ENCODE data around the gene ZDHHC1.
A peak's percentile ranks its signal among the peaks of the same experiment; 100 is the strongest.

ZDHHC1 gene

DNA sequence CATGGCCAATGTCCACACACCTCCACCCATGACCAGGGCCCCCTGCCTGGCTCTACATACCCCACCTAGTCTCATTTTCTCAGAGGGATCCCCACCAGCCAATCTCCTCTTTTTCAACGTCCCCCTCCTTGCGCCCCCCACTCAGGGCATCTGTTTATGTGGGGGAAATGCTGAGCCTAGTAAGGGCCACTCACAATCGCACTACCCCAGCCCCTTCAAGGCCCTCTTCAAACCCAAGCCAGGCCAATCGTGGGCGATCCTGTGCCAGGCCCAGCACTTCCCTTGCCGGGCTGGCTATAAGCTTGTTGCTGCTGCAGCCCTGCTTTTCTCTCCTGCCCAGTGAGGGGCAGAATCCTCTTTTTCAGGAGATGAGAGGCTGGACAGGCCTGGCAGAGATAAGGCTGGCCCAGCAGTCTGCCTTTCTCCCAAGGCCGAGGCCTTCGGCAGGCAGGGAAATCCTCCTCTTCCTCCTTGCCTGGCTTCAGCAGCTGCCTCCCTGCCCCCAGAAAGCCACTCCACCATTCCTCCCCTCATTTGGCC lies 30.8 kb upstream of the ZDHHC1 start:
- DNase-seq = no peak

DNA sequence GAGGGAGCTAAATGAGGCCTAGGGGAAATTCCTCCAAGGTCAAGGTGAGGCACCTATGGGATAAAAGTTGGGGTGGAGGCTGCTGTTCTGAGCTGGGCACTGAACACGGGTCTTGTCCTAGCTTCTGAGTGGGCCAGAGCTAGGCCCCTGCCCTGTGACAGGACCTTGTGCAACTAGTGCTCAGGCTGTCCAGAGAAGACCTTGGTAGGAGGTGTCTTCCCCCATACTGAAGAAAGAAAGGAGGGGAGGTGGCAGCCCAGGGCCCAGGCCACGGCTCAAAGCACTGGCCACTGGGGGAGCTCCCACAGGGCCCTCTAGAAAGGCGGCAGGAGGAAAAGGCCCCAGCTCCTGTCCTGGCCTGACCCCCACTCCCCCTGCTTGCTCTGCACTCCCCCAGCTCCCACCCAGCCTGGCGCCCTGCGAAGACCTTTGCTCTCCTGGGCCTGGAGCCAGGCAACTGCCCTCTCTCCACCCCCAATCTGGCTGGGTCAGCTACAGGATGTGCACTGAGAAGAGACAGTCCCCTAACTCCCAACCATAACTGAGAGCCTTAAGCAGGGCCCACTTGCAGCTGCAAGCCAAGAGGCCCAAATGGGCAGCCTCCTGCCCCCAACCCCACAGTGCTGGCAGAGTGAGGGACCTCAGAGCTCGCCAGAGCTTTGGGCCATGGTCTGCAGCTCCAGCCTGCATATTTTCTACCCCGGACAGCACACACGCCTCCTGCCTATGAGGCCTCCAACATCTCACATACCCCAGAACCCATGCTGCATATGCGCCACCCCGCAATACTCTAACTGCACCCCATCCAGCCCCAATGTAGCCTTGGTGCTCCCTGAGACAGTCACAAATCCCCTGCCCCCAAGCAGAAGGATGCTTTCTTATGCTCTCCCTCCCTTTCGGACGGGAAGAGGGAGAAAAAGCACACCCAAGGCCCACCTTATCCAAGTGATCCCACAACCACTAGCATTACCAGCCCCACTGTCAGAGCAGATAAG lies 29.9 kb upstream of the ZDHHC1 start:
- no peak for DNase-seq

DNA sequence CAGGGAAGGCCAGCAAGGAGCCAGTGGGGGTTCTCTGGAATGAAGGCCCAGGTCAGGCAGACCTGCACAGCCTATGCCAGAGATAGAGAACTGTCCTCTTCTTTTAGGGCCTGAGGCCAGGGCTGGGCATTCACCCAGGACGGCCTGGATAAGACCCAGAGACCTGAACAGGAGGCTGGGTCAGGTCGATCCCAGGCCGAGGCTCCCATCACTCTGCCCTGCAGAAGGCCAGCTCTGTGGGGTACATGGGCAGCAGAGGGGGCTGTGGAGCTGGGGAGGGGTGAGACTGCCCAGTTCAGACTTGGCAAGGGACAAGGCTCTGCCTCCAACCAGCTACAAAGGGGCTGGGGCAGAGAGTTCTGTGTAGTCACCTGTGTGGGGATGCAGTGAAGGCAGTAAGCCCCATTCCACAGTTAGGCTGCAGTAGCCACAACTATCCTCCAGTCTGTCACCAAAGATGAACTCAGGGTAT lies 29.2 kb upstream of the ZDHHC1 start:
- no peak for DNase-seq

DNA sequence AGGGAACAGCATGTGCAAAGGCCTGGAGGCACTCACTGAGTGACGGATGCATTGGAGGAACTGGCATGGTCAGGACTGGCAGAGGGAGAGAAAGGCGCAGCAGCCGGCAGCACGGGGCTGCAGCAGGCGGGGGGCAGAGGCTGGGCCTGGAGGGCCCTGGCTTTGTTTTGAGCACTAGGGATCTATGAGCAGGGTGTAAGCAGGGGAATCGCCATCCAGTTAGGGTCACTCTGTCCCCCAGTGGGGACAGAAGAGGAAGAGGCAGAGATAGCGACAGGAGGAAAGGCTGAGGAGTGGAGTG lies 28.8 kb upstream of the ZDHHC1 start:
- DNase-seq = no peak

DNA sequence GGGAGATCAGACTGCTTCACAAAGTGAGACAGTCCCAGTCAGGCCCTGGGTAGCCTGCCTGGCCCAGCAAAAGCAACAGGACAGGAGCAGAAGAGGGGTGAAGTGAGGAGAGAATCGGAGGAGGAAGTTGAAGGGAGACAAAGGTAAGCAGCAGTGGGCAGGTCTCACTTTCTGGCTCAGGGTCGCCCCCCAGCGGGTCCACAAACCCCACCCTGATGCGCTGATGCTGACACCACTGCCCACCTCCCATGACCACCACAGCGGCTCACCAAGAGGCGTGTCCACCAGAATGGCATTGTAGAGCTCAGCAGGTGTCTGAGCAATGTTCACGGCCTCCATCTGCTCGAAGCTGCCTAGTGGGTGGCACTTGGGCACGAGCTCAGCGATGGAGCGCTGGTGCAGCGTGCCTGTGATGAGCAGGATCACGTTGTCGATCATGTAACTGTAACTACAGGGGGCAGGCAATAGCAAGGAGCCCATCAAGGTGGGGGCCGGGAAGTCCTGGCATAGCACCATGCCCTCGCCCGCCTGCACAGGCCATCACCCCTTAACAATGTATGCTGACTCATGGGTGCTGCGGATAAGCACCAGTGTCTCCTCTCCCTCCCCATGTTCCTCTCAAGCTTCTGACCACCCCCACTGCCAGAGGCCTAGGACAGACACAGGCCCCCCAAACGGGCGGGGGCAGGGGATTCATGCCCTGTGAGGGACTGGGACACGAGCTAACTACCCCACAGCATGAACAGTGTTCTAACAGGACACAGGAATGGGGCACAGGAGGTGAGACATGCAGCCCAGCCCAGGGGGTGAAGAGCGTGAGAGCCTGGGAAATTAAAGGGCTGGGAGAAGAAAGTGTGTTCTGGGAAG lies 28.2 kb upstream of the ZDHHC1 start:
- no peak for DNase-seq

DNA sequence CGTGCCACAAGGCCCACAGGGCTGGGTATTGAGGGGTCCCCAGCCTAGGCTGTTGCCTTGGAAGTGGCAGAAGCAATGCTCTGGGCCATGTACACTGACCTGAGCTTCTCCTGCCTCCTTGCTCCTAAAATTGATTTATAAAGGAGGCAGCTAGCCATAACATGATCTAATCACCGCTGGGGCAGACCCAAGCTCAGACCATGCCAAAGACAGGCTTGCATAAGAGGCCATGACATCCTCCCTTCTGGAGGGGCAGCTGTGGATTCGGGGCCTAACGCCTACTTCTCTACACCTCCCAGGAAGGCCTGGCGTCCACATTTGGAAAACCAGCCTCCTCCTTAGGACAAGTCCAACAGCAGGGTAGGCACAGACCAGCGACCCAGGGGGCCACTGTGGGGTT lies 27.0 kb upstream of the ZDHHC1 start:
- no peak for DNase-seq

DNA sequence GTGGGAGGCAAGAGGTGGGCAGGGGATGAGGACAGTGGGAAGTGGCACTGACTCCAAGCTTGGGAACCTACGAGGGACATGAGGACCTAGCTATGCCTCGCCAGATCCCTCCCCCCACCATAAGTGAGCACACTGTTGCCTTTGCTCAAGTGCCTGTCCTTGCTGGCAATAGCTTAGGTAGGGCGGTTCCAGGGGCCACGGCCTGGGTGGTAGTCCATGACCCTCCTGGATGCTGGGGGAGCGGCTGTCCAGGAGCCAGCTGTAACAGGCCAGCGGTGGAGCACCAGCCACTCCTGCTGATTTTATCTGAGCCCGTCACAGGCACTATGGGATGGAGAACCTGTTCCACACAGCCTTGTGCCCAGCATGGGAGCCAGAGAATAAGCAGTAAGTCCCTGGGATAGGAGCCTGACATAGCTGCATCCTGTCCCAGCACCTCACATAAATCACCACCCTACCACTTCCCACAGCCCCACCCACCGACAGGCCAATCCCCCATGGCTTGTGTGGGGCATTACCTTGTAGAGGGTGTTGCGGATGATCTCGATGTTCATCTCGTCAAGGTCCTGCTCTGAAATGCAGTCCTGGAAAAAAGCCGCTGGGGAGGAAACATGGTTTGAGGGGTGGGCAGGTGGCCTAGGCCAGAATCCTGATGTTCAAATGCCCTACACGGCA lies 26.4 kb upstream of the ZDHHC1 start:
- no peak for DNase-seq

DNA sequence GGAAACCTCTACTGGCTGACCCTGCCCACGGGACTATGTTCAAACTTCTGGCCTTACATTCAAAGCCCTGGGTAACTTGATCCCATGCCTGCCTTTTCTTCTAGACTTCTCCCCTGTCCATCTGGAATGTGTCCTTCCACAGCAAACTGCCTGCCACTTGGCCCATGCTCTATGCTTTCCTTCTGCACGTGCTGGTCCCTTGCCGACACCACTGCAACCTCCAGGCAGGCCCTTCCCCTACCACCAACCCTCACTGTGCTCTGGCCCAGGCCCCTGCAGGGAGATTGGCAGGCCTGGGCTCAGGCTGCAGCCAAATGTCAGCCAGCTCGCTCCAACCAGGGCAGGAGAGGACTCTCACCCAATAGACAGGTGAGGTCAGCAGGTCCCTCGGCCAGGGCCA lies 25.6 kb upstream of the ZDHHC1 start:
- DNase-seq = no peak

DNA sequence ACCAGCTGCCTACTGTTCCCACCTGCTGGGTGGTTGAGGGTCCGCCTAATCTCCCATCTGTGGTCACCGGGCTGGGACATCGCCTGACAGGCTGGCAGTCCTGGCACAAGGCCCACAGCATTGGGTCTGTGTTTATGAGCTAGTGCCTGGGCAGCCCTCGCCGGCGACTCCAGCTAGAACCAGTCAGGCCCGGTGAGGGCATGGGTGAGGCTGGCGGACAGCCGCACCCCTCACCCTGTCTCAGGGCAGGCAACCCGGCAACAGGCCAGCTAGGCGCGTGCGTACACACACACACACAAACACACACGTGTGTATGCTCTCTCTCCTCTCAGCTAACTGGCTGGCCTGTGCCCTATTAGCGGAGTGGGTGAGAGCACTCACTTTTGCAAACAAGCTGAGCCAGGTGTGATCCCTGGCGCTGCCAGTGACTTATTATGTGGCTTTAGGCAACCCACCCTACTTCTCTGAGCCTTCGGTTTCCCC lies 25.0 kb upstream of the ZDHHC1 start:
- DNase-seq = no peak

DNA sequence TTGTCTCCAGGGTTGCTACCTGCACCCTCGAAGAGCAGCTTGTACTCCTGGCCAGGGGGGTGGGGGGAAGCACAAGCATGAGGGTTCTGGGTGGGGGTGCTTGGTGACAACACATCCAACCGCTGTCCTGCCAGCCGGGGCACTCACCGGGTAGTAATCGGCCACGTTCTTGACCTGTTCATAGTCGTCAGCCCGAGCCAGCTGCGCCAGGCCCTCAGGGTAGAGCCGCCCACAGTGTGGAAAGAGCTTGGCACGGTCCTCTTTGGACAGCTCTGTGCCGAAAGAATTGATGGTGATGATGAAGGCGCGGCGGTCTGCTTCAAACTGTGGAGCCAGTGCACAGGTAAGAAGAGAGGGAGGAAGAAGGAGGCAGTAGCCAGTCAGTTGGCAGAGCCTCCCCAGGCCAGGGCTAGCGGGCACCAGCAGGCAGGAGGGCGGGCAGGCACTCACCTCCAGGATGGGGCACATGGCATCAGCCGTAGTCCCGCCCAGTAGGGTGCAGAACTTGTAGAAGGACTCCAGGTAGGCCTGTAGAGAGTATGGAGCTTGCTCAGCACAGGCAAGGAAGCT lies 22.6 kb upstream of the ZDHHC1 start:
- no peak for DNase-seq

DNA sequence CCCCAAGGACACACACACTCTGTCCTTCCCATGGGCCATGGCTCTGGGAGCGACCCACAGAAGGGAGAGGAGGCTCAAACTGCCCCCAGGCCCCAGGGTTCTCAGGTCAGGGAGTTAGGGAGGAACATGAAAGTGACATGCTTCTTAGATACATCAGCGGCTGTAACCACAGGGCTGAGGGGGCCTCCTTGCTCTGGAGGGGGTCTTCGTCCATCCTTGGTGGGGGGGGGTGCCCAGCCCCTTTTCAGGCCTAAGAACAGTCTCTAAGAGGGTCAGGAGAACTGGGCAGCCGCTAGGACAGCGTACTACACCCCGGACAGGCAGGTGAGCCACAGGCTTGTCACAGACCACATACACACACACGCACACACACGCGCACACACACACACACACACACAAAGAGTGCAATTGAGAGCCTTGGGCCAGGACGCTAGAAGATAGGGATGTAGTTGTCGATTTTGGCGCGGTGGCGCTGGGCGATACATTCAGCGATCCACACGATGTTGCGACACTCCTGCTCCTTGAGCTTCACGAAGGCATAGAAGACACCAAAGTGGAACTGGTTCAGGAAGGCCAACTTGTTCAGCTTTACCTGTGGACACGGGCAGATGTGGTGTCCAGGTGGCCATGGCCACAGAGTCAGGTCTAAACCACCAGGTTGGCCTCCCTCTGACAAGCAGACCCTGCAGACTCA lies 22.0 kb upstream of the ZDHHC1 start:
- DNase-seq = no peak

DNA sequence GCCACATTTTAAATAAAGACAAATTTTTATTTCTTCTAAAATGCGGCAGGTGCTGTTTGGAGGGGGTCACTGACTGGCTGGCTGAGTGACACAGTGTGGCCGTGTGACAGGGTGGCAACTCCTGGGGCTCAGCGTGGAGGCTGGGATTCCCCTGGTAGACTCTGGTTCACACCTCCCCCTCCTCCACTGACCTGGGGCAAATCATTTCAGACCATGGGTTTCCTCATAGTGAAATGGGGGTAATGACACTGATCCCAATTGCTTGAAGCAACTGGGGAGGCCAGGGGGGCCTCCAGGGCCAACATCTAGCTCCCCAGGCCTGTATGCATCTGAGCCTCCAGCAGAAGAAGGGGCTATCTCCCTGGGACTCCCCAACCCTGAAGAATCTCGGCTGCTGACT lies 21.2 kb upstream of the ZDHHC1 start:
- DNase-seq = no peak

DNA sequence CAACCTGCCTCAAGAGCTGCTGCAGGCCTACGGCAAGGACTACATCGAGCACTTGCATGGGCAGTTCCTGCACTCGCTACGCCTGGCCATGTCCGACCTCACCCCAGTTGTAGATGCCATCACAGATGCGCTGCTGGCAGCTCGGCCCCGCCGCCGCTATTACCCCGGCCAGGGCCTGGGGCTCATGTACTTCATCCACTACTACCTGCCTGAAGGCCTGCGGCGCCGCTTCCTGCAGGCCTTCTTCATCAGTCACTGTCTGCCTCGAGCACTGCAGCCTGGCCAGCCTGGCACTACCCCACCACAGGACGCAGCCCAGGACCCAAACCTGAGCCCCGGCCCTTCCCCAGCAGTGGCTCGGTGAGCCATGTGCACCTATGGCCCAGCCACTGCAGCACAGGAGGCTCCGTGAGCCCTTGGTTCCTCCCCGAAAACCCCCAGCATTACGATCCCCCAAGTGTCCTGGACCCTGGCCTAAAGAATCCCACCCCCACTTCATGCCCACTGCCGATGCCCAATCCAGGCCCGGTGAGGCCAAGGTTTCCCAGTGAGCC lies 20.4 kb upstream of the ZDHHC1 start:
- no peak for DNase-seq

DNA sequence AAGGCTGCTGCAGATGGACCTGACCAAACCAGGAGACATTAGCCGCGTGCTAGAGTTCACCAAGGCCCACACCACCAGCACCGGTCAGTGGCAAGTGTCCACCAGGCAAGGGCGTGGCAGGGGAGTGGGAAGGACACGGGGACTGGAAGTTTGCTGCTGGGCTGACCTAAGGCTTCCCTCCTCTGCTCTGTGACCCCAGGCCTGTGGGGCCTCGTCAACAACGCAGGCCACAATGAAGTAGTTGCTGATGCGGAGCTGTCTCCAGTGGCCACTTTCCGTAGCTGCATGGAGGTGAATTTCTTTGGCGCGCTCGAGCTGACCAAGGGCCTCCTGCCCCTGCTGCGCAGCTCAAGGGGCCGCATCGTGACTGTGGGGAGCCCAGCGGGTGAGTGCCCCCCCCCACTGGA lies 19.5 kb upstream of the ZDHHC1 start:
- no peak for DNase-seq

DNA sequence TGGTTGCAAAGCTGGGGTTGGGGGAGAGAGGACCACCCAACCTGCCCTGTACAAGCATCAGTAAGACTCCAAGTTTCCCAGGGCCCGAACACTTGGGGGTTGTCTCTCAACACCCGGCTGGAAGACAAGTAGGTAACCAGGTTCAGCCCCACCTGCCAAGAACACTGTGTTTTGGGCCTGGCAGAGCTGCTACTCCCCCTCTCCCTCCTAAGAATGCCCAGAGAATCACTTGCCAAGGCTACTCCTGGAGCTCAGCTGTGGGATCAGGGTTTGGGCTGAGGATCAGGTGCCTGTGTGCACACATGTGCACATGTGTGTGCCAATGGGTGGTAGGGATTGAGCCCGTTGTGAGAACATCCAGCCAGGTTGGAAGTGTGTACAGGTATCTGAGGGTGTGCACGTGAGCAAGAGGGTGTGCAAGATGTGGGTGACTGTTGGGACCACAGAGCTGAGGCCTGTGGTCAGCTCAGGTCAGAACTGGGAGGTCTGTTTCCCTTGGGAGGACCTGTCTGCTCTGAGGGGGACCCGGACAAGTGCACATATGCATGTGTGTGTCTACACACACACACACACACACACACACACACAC lies 16.9 kb upstream of the ZDHHC1 start:
- DNase-seq = no peak

DNA sequence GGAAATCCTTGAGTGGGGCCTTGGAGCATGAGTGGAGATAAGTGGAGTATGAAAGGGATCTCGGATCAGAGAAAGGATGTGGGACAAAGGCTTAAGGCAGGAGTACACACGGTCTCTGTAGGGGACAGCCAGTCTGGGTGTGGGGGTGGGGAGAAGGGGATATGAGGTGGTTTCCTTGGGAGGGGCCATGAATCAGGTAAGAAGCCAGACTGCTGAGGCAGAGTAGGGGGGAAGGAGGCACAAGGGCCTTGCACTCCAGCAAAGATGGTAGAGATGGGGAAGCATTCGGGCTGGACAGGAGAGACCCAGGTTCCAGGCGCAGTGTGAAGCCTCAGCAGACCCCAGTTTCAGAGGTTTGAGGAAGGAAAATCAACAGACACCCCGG lies 16.2 kb upstream of the ZDHHC1 start:
- no peak for DNase-seq

DNA sequence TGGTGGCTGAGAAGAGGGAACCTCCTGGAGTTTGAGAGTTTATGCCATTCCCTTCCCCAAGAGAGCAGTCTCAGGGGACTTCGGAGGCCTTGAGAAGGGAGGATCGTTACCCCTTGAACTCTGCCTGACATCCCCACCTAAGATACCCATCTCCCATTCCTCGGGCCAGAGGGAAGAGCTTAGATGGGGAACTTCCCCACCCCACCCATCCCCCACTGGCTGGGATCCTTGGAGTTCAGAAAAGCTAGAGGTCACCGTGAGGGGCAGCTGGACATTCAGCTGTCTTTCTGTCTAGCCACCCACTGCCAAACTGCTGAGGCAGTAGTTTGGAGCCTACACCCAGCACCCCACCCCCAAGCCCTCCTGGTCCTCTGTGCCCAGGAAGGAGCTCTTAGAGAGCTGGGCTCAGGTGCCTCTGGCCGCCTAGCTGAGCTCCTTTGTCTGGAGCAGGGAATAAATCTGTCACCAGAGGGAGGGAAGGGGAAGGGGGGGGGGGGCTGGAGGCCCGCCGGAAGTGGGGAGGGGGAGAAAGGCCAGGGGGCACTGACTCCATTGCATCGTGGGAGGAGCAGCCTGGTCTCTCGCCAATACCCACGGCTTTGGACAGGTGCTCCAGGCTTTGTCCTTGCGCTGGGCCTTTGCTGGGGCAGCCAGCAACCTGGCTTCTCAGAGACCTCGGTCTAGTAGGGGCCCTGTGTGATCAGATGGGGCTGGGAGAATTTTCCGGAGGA lies 15.7 kb upstream of the ZDHHC1 start:
- no peak for DNase-seq

DNA sequence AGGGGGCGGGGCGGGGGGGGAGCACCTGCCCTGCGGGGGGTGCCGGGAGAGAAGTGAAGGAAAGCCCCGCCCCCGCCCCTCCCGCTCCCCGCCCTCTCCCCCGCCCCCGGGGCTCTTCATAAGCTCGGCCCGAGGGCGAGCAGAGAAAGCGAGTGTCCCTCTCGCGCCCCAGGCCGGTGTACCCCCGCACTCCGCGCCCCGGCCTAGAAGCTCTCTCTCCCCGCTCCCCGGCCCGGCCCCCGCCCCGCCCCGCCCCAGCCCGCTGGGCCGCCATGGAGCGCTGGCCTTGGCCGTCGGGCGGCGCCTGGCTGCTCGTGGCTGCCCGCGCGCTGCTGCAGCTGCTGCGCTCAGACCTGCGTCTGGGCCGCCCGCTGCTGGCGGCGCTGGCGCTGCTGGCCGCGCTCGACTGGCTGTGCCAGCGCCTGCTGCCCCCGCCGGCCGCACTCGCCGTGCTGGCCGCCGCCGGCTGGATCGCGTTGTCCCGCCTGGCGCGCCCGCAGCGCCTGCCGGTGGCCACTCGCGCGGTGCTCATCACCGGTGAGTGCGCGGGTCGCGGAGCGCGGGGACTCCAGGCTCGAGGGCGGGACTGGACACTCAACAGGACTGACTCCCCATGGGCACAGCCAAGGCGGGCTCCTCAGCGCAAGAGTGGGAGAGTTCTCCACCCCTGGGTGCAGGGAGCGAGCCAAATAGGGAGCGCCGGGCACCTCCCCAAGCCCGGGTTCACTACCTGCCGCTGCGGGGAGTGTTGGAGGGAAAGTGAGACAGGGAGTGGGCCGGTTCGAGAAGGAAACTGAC lies 14.9 kb upstream of the ZDHHC1 start, which contains the start of gene HSD11B2:
TSS of gene HSD11B2 (plus strand) at position 145 of the 798 bp plus-strand sequence. CDS start at position 273, 128 bp downstream.
- peak; percentile 24 for DNase-seq

DNA sequence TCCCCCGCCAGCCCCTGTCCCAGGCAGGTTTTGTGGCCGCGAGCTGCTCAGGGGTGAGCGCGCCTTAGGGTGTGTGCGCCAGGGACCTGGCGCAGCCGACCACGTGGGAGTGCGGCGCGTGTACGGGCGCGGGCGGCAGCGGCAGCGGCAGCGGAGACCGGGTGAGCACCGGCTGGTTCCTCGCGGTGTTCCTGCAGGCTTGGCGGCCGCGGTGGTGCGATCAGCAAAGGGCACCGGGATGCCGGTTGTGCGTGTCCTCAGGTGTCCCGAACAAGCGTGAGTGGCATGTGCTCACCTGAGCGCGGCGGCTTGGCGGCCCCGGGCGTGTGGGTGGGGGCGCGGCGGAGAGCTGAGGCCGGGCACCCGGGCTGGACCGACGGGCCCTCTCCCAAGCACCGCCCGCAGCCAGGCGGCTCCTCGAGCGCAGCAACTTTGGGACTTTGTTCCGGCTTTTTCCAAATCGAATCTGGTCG lies 14.3 kb upstream of the ZDHHC1 start:
- no peak for DNase-seq
